Measurements from ENCODE around the gene SHISA6.

GRCh38 chr17:11485336-11486100 lies 244.5 kb downstream of the SHISA6 start:
- no peak for TF ChIP-seq SIN3A (IDR thresholded peaks at IDR 0.05; ENCODE audit: borderline replicate concordance, insufficient read depth, low read length)
- TF ChIP-seq REST (IDR thresholded peaks at IDR 0.05; ENCODE audit: insufficient read depth in 1 of 2, low read depth in 2 of 2, low read length in 2 of 2), result no peak

Data from PFSK-1 (cell line).